Stomach (tissue), 9 donors: ENCODE results near the gene BCL2L1. TPM values are rescaled to one million over a fixed set of nuclear protein-coding genes. Genes with fewer than 3 reads are reported as not detected.

Source experiments
- DNase-seq, 2 donors: peaks; one replicate each; pipeline versions ENCODE4 v3.0.0 to v3.0.0-alpha.2; 2013 to 2019
- H3K27ac ChIP-seq, 5 donors: fragments of 200-600 bp in 4 of 5; sonication (generic) in 4 of 5; one replicate each; pipeline ENCODE4 v1.5.1; 2013 to 2019; ENCODE audit warnings: mild to moderate bottlenecking in 1 of 5, moderate library complexity in 1 of 5
- H3K27me3 ChIP-seq, 3 donors: fragments of 200-600 bp; sonication (generic); one replicate each; pipeline ENCODE4 v1.5.1; 2017 to 2019; ENCODE audit warnings: mixed run types in 1 of 3
- H3K36me3 ChIP-seq, 4 donors: fragments of 200-600 bp; sonication (generic); 1 replicate in 3 of 4; 2 replicates in 1 of 4; pipeline ENCODE4 v1.5.1; 2016 to 2019
- H3K4me1 ChIP-seq, 4 donors: fragments of 200-600 bp; sonication (generic); one replicate each; pipeline ENCODE4 v1.5.1; 2016 to 2019
- H3K4me3 ChIP-seq, 4 donors: fragments of 200-600 bp; sonication (generic) in 3 of 4; one replicate each; pipeline ENCODE4 v1.5.1; 2016 to 2019; ENCODE audit warnings: mild to moderate bottlenecking in 1 of 4
- H3K9me3 ChIP-seq, 4 donors: fragments of 200-600 bp; sonication (generic); one replicate each; pipeline ENCODE4 v1.5.1; 2016 to 2019
- EP300 ChIP-seq: sonication (generic); formaldehyde crosslinking; IDR thresholded peaks from one replicate; pipeline ENCODE4 v1.6.1; 2017; ENCODE audit warnings: antibody characterized with exemption
- POLR2A ChIP-seq, 4 donors: fragments of 450-650 bp; IDR thresholded peaks; one replicate each; pipeline ENCODE4 v1.6.1; 2016; ENCODE audit warnings: antibody characterized with exemption in 4 of 4, control low read depth in 2 of 4, mild to moderate bottlenecking in 1 of 4, moderate library complexity in 1 of 4
- POLR2AphosphoS5 ChIP-seq, 3 donors: sonication (generic); formaldehyde crosslinking; IDR thresholded peaks; one replicate each; pipeline ENCODE4 v1.6.1; 2016; ENCODE audit warnings: antibody characterized with exemption in 3 of 3
- WGBS, 5 donors: extraction: QIAGEN DNeasy Blood & Tissue Kit in 3 of 5; methylation state at CpG; one replicate each; pipeline versions ENCODE4 v1.1.5 to v1.1.7; 2013 to 2018; 5-methylcytosine and 5-hydroxymethylcytosine counted together
- intact Hi-C: fragments of 100-400 bp; cut with DNase I; formaldehyde crosslinking; loops from one replicate; pipeline ENCODE4 v1.15.1; 2023; ENCODE audit warnings: low total_unique reads
- polyA plus RNA-seq, 3 donors: library from polyadenylated mRNA; stranded (reverse); fragments of 200-250 nt; gene quantifications; one replicate each; pipeline ENCODE4 v1.2.3, GENCODE V29; 2013
- total RNA-seq, 5 donors: library from RNA; depleted of rRNA; stranded (reverse); fragments of >200 nt; gene quantifications; one replicate each; pipeline versions ENCODE4 v1.1.0 to v1.2.3, GENCODE V29; 2014 to 2016
- TF ChIP-seq, protein P1 (sequence below), 7 experiments: fragments of 450-650 bp in 4 of 7; fragments of 200-600 bp in 3 of 7; sonication (generic) in 3 of 7; IDR thresholded peaks; one replicate each; pipeline ENCODE4 v1.5.1; 2016 to 2019; ENCODE audit warnings: antibody characterized with exemption in 7 of 7, control low read depth in 2 of 7, mild to moderate bottlenecking in 1 of 7
- donor health status: healthy with polysubstance abuse.
- donor health status: Bipolar disorder and iron deficiency.
- donor health status: healthy.

BCL2L1 gene
- total and polyA plus RNA-seq, 8 donors = 47.1 to 210 (median 70.8) TPM

DNA sequence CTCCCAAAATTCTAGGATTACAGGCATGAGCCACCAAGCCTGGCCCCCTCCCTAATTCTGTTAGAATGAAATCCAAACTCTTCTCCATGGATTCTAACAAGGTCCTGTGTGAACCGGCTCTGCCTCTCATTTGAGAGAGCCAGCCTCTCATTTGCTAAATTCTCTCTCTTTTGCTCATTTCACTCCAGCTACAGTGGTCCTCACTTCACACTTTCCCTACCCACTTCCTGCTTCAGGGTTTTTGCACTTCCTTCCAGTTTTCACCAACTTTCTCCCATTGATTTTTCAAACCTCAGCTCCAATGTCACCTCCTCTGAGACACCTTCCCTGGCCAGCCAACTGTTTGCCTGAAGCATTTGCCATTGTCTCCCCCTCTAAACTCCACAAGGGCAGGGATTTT lies 79.8 kb downstream of the BCL2L1 start:
- TF ChIP-seq POLR2AphosphoS5 (IDR thresholded peaks at IDR 0.05) (no peak), EP300 (no peak), POLR2A (IDR thresholded peaks at IDR 0.05) (no peak)
- TF ChIP-seq, protein P1, sequence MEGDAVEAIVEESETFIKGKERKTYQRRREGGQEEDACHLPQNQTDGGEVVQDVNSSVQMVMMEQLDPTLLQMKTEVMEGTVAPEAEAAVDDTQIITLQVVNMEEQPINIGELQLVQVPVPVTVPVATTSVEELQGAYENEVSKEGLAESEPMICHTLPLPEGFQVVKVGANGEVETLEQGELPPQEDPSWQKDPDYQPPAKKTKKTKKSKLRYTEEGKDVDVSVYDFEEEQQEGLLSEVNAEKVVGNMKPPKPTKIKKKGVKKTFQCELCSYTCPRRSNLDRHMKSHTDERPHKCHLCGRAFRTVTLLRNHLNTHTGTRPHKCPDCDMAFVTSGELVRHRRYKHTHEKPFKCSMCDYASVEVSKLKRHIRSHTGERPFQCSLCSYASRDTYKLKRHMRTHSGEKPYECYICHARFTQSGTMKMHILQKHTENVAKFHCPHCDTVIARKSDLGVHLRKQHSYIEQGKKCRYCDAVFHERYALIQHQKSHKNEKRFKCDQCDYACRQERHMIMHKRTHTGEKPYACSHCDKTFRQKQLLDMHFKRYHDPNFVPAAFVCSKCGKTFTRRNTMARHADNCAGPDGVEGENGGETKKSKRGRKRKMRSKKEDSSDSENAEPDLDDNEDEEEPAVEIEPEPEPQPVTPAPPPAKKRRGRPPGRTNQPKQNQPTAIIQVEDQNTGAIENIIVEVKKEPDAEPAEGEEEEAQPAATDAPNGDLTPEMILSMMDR (IDR thresholded peaks at IDR 0.05) = no peak
- Histone ChIP-seq H3K27me3 (peaks cover 0 to 15% (median 2%) of the 10 kb centered on the region in 3 donors), H3K4me3 (no peak overlapping the region), H3K36me3 (no peaks in the 10 kb centered on the region), H3K27ac (no peak overlapping the region), H3K4me1 (no peaks in the 10 kb centered on the region), H3K9me3 (no peaks in the 10 kb centered on the region)
- intact Hi-C loops = no loop called here
- WGBS, 5 donors = 65 to 82% (median 68%) methylated on average over 1 of the region's 1 CpG
- DNase-seq = no peak

DNA sequence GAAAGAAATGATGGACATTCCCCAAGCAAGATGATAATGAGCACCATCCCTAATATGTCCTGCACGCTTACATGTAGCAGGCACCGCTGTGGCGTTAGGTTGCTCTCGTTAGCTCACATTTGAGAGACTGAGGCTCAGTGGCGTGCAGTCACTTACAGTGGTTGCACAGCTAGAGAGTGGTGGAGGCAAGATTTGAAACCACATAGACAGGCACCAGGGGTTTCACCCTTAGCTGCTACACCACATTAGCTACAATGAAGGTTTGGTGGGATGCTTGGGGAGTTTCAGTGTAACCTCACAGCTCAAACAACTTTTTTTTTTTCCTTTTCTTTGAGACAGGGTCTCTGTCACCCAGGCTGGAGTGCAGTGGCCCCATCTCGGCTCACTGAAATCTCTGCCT lies 81.3 kb downstream of the BCL2L1 start:
- TF ChIP-seq EP300 (no peak), POLR2A (IDR thresholded peaks at IDR 0.05) (no peak), POLR2AphosphoS5 (IDR thresholded peaks at IDR 0.05) (no peak)
- TF ChIP-seq, protein P1 (IDR thresholded peaks at IDR 0.05) = no peak
- Histone ChIP-seq H3K4me1 (no peaks in the 10 kb centered on the region), H3K27ac (no peak overlapping the region), H3K36me3 (no peaks in the 10 kb centered on the region), H3K4me3 (no peak overlapping the region), H3K27me3 (peaks cover 0 to 22% (median 8%) of the 10 kb centered on the region in 3 donors), H3K9me3 (no peaks in the 10 kb centered on the region)
- DNase-seq = no peak
- 84 to 94% (median 92%) methylated on average over 6 of the region's 6 CpGs for WGBS, 5 donors
- intact Hi-C loops = no loop called here

DNA sequence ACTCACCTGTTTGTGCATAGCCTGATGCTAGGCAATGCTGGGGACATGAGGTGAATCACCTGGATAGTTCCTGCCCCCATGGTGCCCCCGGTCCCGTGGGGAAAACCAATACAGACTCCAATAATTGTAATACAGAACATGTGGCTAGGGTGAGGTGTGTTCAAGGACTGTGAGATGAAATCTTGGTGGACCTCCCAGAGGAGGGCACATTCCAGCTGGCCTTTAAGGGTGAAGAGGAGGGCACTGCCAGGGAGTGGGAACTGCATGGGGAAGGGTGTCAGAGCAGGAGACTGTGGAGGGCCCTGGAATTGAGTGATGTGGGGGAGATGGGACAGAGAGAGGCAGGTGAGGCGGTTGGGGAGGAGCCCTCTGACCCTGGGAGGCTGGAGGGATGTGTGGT lies 82.4 kb downstream of the BCL2L1 start:
- peaks cover 0 to 22% (median 8%) of the 10 kb centered on the region in 3 donors for H3K27me3 ChIP-seq
- H3K9me3 ChIP-seq = no peaks in the 10 kb centered on the region
- DNase-seq = no peak
- intact Hi-C loops = no loop called here
- TF ChIP-seq, protein P1 (IDR thresholded peaks at IDR 0.05) = no peak
- TF ChIP-seq EP300 (no peak), POLR2A (IDR thresholded peaks at IDR 0.05) (no peak), POLR2AphosphoS5 (IDR thresholded peaks at IDR 0.05) (no peak)
- WGBS, 5 donors = 67 to 82% (median 72%) methylated on average over 3 of the region's 3 CpGs
- H3K4me3 ChIP-seq = no peak overlapping the region
- H3K36me3 ChIP-seq = no peaks in the 10 kb centered on the region
- no peaks in the 10 kb centered on the region for H3K4me1 ChIP-seq
- no peak overlapping the region for H3K27ac ChIP-seq

DNA sequence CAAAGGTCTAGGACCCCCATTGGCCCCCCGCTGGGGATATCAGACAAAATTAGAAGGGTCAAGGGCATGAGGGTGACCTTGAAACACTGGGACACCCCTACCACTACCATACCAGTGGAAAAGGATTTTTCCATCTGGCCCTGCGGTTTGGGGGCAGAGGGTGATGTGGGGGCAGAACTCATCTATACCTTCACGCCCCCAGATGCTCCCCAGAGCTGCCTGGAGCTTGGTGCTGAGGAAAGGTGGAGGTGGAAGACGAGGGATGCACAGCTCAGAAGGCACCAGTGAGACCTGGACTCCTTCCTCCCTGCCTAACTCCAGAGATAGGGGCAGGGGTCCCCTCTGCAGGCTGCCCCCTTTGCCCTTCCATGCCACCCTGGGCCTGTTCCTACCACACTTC lies 83.9 kb downstream of the BCL2L1 start:
- Histone ChIP-seq H3K36me3 (no peaks in the 10 kb centered on the region), H3K9me3 (no peaks in the 10 kb centered on the region), H3K4me1 (no peaks in the 10 kb centered on the region), H3K27ac (no peak overlapping the region), H3K27me3 (peaks cover 0 to 22% (median 8%) of the 10 kb centered on the region in 3 donors), H3K4me3 (no peak overlapping the region)
- no peak for DNase-seq
- WGBS, 5 donors = 76 to 89% (median 81%) methylated on average over 2 to 4 of the region's 4 CpGs
- intact Hi-C loops = no loop called here
- TF ChIP-seq, protein P1 (IDR thresholded peaks at IDR 0.05) = no peak
- no peak for TF ChIP-seq POLR2A (IDR thresholded peaks at IDR 0.05)
- TF ChIP-seq POLR2AphosphoS5 (IDR thresholded peaks at IDR 0.05) = no peak
- no peak for TF ChIP-seq EP300
